WTC11 (cell line): ENCODE measurements around the gene PTGES3L. TPM values are rescaled to one million over a fixed set of nuclear protein-coding genes. Genes with fewer than 3 reads are reported as not detected.
A peak's percentile ranks its signal among the peaks of the same experiment; 100 is the strongest.

Experiments
- ATF1 ChIP-seq: sonication (generic); formaldehyde crosslinking; IDR thresholded peaks from 2 replicates; pipeline ENCODE4 v1.8.1; 2023; ENCODE audit warnings: mild to moderate bottlenecking, moderate library complexity, missing genetic modification reagents
- FOXJ3 ChIP-seq: sonication (generic); formaldehyde crosslinking; IDR thresholded peaks from 2 replicates; pipeline ENCODE4 v1.9.0; 2021; ENCODE audit warnings: missing genetic modification reagents, mild to moderate bottlenecking, borderline replicate concordance
- GTF2I ChIP-seq: fragments of 250-450 bp; sonication (Bioruptor Pico); conservative IDR thresholded peaks from 2 replicates; pipeline ENCODE4 v1.4.0; 2021; ENCODE audit warnings: mild to moderate bottlenecking
- JAZF1 ChIP-seq: fragments of 250-450 bp; sonication (Bioruptor Pico); IDR thresholded peaks from 2 replicates; pipeline ENCODE4 v1.9.0; 2021; ENCODE audit warnings: moderate library complexity, mild to moderate bottlenecking, inconsistent platforms
- JUN ChIP-seq: sonication (generic); formaldehyde crosslinking; IDR thresholded peaks from 2 replicates; pipeline ENCODE4 v1.8.0; 2023; ENCODE audit warnings: mild to moderate bottlenecking, missing genetic modification reagents
- NFYB ChIP-seq: sonication (generic); formaldehyde crosslinking; conservative IDR thresholded peaks from 2 replicates; pipeline ENCODE4 v1.8.0; 2022; ENCODE audit warnings: low read depth, missing genetic modification reagents
- NR1H2 ChIP-seq: sonication (generic); formaldehyde crosslinking; IDR thresholded peaks from 2 replicates; pipeline ENCODE4 v1.9.0; 2021; ENCODE audit warnings: mild to moderate bottlenecking, moderate library complexity, missing genetic modification reagents
- OVOL2 ChIP-seq: fragments of 250-450 bp; sonication (Bioruptor Pico); IDR thresholded peaks from 2 replicates; pipeline ENCODE4 v1.9.0; 2021; ENCODE audit warnings: mild to moderate bottlenecking, borderline replicate concordance
- RORB ChIP-seq: fragments of 250-450 bp; sonication (Bioruptor Pico); IDR thresholded peaks from 2 replicates; pipeline ENCODE4 v1.9.0; 2021; ENCODE audit warnings: mild to moderate bottlenecking
- SMAD3 ChIP-seq: sonication (generic); formaldehyde crosslinking; IDR thresholded peaks from 2 replicates; pipeline ENCODE4 v1.8.0; 2022; ENCODE audit warnings: missing genetic modification reagents, mild to moderate bottlenecking, borderline replicate concordance
- SOX15 ChIP-seq: fragments of 250-450 bp; sonication (Bioruptor Pico); IDR thresholded peaks from 2 replicates; pipeline ENCODE4 v1.9.0; 2021; ENCODE audit warnings: mild to moderate bottlenecking
- ZNF232 ChIP-seq: sonication (generic); formaldehyde crosslinking; IDR thresholded peaks from 2 replicates; pipeline ENCODE4 v1.8.0; 2022; ENCODE audit warnings: mild to moderate bottlenecking, missing genetic modification reagents
- ZNF416 ChIP-seq: fragments of 250-450 bp; sonication (Bioruptor Pico); IDR thresholded peaks from 2 replicates; pipeline ENCODE4 v1.9.0; 2021; ENCODE audit warnings: mild to moderate bottlenecking, inconsistent platforms
- total RNA-seq: library from RNA; stranded (reverse); gene quantifications from 3 replicates; pipeline ENCODE4 v1.2.3, GENCODE V29; 2021
- TF ChIP-seq, protein P1 (sequence below): sonication (generic); formaldehyde crosslinking; IDR thresholded peaks from 2 replicates; pipeline ENCODE4 v1.8.0; 2023; ENCODE audit warnings: missing genetic modification reagents, mild to moderate bottlenecking, borderline replicate concordance
- TF ChIP-seq, protein P2 (sequence below): sonication (generic); formaldehyde crosslinking; IDR thresholded peaks from 2 replicates; pipeline ENCODE4 v1.8.1; 2022; ENCODE audit warnings: missing genetic modification reagents, borderline replicate concordance
- TF ChIP-seq, protein P3 (sequence below): fragments of 250-450 bp; sonication (Bioruptor Pico); IDR thresholded peaks from 2 replicates; pipeline ENCODE4 v1.9.0; 2021; ENCODE audit warnings: mild to moderate bottlenecking
- TF ChIP-seq, protein P4 (sequence below): sonication (generic); formaldehyde crosslinking; IDR thresholded peaks from 2 replicates; pipeline ENCODE4 v1.8.1; 2023; ENCODE audit warnings: mild to moderate bottlenecking, missing genetic modification reagents, borderline replicate concordance
- TF ChIP-seq, protein P5 (sequence below): sonication (generic); formaldehyde crosslinking; IDR thresholded peaks from 2 replicates; pipeline ENCODE4 v1.8.1; 2023; ENCODE audit warnings: mild to moderate bottlenecking, missing genetic modification reagents
- TF ChIP-seq, protein P6 (sequence below): sonication (generic); formaldehyde crosslinking; IDR thresholded peaks from 2 replicates; pipeline ENCODE4 v1.8.0; 2023; ENCODE audit warnings: missing genetic modification reagents
- TF ChIP-seq, protein P7 (sequence below): sonication (generic); formaldehyde crosslinking; IDR thresholded peaks from 2 replicates; pipeline ENCODE4 v1.8.1; 2023; ENCODE audit warnings: mild to moderate bottlenecking, missing genetic modification reagents, moderate library complexity
- TF ChIP-seq, protein P8 (sequence below): sonication (generic); formaldehyde crosslinking; conservative IDR thresholded peaks from 2 replicates; pipeline ENCODE4 v1.8.1; 2022; ENCODE audit warnings: mild to moderate bottlenecking, missing genetic modification reagents

Gene PTGES3L
- total RNA-seq, 1 experiment from 2014 or later = 2.1 TPM

DNA sequence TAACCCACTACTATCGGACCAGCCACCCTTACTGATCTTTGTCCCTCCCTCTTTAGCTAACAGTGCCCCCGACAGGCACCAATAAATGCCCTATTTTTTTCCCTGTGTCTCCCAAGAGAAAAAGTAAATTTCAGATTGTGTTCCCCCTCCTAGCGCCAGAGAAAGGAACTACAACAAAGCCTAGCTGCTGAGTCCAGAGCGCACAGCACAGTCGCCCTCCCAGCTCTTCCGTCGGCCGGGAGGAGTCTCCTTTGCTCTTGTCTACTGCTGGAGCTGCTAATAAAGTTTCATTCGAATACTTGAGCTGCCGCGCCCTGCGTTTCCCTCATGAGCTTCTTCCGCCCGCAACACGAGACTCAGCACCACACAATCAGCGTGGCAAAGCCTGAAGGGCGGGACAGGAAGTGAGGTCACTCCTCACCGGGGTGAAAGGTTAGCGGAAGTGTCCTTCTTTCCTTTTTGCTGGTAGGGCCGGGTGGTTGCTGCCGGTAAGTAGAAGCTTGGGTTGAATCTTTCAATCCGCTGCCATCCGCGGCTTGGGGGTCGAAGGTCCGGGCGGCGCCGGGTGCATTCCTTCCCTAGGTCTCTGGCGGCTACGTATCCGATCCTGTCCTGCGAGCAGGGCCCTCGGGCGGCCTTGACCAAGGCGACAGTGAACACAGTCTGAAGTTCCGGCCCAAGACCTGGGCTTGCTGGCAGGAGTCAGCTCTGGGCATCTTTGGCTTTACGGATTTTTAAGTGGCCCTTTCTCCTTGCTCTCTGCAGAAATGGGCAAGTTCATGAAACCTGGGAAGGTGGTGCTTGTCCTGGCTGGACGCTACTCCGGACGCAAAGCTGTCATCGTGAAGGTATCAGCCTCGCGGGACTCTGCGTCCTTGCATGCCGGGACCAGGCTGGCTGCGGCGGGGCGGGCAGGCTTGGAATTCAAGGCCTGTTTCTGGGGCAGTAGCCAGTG, 18.4 kb upstream of the PTGES3L start, which contains the start of gene RPL27 (continued):
- TF ChIP-seq, protein P1, sequence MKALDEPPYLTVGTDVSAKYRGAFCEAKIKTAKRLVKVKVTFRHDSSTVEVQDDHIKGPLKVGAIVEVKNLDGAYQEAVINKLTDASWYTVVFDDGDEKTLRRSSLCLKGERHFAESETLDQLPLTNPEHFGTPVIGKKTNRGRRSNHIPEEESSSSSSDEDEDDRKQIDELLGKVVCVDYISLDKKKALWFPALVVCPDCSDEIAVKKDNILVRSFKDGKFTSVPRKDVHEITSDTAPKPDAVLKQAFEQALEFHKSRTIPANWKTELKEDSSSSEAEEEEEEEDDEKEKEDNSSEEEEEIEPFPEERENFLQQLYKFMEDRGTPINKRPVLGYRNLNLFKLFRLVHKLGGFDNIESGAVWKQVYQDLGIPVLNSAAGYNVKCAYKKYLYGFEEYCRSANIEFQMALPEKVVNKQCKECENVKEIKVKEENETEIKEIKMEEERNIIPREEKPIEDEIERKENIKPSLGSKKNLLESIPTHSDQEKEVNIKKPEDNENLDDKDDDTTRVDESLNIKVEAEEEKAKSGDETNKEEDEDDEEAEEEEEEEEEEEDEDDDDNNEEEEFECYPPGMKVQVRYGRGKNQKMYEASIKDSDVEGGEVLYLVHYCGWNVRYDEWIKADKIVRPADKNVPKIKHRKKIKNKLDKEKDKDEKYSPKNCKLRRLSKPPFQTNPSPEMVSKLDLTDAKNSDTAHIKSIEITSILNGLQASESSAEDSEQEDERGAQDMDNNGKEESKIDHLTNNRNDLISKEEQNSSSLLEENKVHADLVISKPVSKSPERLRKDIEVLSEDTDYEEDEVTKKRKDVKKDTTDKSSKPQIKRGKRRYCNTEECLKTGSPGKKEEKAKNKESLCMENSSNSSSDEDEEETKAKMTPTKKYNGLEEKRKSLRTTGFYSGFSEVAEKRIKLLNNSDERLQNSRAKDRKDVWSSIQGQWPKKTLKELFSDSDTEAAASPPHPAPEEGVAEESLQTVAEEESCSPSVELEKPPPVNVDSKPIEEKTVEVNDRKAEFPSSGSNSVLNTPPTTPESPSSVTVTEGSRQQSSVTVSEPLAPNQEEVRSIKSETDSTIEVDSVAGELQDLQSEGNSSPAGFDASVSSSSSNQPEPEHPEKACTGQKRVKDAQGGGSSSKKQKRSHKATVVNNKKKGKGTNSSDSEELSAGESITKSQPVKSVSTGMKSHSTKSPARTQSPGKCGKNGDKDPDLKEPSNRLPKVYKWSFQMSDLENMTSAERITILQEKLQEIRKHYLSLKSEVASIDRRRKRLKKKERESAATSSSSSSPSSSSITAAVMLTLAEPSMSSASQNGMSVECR (CRISPR knock-in tag) = no peak
- TF ChIP-seq FOXJ3 (CRISPR knock-in tag) (no peak), ATF1 (CRISPR knock-in tag) (0 out of 2 replicates have a peak, but pooled peaks have one; percentile 26), ZNF232 (CRISPR knock-in tag) (0 out of 2 replicates have a peak, but pooled peaks have one; percentile 57), OVOL2 (CRISPR knock-in tag) (no peak), RORB (CRISPR knock-in tag) (no peak), SOX15 (no peak), ZNF416 (CRISPR knock-in tag) (0 out of 2 replicates have a peak, but pooled peaks have one; percentile 61), JAZF1 (CRISPR knock-in tag) (no peak), GTF2I (CRISPR knock-in tag) (no peak), SMAD3 (CRISPR knock-in tag) (no peak), NFYB (CRISPR knock-in tag) (peak; percentile 66; the same call in 1 of the 2 replicates), JUN (CRISPR knock-in tag) (no peak), NR1H2 (CRISPR knock-in tag) (no peak)
- TF ChIP-seq, protein P2, sequence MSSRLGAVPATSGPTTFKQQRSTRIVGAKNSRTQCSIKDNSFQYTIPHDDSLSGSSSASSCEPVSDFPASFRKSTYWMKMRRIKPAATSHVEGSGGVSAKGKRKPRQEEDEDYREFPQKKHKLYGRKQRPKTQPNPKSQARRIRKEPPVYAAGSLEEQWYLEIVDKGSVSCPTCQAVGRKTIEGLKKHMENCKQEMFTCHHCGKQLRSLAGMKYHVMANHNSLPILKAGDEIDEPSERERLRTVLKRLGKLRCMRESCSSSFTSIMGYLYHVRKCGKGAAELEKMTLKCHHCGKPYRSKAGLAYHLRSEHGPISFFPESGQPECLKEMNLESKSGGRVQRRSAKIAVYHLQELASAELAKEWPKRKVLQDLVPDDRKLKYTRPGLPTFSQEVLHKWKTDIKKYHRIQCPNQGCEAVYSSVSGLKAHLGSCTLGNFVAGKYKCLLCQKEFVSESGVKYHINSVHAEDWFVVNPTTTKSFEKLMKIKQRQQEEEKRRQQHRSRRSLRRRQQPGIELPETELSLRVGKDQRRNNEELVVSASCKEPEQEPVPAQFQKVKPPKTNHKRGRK = no peak
- TF ChIP-seq, protein P3, sequence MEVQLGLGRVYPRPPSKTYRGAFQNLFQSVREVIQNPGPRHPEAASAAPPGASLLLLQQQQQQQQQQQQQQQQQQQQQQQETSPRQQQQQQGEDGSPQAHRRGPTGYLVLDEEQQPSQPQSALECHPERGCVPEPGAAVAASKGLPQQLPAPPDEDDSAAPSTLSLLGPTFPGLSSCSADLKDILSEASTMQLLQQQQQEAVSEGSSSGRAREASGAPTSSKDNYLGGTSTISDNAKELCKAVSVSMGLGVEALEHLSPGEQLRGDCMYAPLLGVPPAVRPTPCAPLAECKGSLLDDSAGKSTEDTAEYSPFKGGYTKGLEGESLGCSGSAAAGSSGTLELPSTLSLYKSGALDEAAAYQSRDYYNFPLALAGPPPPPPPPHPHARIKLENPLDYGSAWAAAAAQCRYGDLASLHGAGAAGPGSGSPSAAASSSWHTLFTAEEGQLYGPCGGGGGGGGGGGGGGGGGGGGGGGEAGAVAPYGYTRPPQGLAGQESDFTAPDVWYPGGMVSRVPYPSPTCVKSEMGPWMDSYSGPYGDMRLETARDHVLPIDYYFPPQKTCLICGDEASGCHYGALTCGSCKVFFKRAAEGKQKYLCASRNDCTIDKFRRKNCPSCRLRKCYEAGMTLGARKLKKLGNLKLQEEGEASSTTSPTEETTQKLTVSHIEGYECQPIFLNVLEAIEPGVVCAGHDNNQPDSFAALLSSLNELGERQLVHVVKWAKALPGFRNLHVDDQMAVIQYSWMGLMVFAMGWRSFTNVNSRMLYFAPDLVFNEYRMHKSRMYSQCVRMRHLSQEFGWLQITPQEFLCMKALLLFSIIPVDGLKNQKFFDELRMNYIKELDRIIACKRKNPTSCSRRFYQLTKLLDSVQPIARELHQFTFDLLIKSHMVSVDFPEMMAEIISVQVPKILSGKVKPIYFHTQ (CRISPR knock-in tag) = no peak
- TF ChIP-seq, protein P4, sequence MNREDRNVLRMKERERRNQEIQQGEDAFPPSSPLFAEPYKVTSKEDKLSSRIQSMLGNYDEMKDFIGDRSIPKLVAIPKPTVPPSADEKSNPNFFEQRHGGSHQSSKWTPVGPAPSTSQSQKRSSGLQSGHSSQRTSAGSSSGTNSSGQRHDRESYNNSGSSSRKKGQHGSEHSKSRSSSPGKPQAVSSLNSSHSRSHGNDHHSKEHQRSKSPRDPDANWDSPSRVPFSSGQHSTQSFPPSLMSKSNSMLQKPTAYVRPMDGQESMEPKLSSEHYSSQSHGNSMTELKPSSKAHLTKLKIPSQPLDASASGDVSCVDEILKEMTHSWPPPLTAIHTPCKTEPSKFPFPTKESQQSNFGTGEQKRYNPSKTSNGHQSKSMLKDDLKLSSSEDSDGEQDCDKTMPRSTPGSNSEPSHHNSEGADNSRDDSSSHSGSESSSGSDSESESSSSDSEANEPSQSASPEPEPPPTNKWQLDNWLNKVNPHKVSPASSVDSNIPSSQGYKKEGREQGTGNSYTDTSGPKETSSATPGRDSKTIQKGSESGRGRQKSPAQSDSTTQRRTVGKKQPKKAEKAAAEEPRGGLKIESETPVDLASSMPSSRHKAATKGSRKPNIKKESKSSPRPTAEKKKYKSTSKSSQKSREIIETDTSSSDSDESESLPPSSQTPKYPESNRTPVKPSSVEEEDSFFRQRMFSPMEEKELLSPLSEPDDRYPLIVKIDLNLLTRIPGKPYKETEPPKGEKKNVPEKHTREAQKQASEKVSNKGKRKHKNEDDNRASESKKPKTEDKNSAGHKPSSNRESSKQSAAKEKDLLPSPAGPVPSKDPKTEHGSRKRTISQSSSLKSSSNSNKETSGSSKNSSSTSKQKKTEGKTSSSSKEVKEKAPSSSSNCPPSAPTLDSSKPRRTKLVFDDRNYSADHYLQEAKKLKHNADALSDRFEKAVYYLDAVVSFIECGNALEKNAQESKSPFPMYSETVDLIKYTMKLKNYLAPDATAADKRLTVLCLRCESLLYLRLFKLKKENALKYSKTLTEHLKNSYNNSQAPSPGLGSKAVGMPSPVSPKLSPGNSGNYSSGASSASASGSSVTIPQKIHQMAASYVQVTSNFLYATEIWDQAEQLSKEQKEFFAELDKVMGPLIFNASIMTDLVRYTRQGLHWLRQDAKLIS = peak; percentile 82; the same call in 1 of the 2 replicates
- TF ChIP-seq, protein P5, sequence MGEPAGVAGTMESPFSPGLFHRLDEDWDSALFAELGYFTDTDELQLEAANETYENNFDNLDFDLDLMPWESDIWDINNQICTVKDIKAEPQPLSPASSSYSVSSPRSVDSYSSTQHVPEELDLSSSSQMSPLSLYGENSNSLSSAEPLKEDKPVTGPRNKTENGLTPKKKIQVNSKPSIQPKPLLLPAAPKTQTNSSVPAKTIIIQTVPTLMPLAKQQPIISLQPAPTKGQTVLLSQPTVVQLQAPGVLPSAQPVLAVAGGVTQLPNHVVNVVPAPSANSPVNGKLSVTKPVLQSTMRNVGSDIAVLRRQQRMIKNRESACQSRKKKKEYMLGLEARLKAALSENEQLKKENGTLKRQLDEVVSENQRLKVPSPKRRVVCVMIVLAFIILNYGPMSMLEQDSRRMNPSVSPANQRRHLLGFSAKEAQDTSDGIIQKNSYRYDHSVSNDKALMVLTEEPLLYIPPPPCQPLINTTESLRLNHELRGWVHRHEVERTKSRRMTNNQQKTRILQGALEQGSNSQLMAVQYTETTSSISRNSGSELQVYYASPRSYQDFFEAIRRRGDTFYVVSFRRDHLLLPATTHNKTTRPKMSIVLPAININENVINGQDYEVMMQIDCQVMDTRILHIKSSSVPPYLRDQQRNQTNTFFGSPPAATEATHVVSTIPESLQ (CRISPR knock-in tag) = no peak
- TF ChIP-seq, protein P6, sequence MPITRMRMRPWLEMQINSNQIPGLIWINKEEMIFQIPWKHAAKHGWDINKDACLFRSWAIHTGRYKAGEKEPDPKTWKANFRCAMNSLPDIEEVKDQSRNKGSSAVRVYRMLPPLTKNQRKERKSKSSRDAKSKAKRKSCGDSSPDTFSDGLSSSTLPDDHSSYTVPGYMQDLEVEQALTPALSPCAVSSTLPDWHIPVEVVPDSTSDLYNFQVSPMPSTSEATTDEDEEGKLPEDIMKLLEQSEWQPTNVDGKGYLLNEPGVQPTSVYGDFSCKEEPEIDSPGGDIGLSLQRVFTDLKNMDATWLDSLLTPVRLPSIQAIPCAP (CRISPR knock-in tag) = 0 out of 2 replicates have a peak, but pooled peaks have one; percentile 22
- TF ChIP-seq, protein P7, sequence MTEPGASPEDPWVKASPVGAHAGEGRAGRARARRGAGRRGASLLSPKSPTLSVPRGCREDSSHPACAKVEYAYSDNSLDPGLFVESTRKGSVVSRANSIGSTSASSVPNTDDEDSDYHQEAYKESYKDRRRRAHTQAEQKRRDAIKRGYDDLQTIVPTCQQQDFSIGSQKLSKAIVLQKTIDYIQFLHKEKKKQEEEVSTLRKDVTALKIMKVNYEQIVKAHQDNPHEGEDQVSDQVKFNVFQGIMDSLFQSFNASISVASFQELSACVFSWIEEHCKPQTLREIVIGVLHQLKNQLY (CRISPR knock-in tag) = no peak
- TF ChIP-seq, protein P8, sequence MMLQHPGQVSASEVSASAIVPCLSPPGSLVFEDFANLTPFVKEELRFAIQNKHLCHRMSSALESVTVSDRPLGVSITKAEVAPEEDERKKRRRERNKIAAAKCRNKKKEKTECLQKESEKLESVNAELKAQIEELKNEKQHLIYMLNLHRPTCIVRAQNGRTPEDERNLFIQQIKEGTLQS (CRISPR knock-in tag) = no peak
